Measurements from ENCODE around the gene SLC29A2. TPM values are rescaled to one million over a fixed set of nuclear protein-coding genes. Genes with fewer than 3 reads are reported as not detected.
A peak's percentile ranks its signal among the peaks of the same experiment; 100 is the strongest.

SLC29A2 gene
- total RNA-seq, 4 donors from 2014 or later: 1.5 to 5.4 (median 2.4) TPM

DNA sequence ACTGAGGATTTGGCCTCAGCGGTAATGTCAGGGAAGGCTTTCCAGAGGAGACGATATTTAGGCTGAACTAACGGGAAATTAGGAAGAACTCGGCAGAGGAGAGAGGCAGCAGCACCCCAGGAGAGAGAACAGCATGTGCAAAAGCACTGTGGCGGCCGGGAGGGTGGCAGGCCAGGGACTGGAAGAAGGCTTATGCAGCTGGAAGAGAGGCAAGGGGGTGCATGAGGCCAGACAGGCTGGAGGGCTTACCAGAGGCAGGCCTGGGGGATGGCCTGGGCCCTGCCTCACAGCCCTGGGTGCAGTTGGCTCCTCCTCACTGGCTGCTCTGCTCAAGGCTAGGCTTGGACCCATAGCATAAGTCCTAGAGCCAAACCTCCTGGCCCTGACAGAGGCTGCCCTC lies 41.6 kb upstream of the SLC29A2 start:
- WGBS, 2 donors: 79 to 83% methylated on average over 6 of the region's 6 CpGs
- H3K9me3 ChIP-seq: no peaks in the 10 kb centered on the region
- no peak overlapping the region for H3K27ac ChIP-seq
- no peaks in the 10 kb centered on the region for H3K36me3 ChIP-seq
- no peak for TF ChIP-seq EP300 (IDR thresholded peaks at IDR 0.05)
- no peak overlapping the region for H3K4me3 ChIP-seq
- peaks cover 0 to 35% of the 10 kb centered on the region in 2 donors for H3K27me3 ChIP-seq
- peaks cover 0 to 11% (median 4%) of the 10 kb centered on the region in 4 donors for H3K4me1 ChIP-seq
- DNase-seq (ENCODE audit: low spot score in 2 of 2): no peak

DNA sequence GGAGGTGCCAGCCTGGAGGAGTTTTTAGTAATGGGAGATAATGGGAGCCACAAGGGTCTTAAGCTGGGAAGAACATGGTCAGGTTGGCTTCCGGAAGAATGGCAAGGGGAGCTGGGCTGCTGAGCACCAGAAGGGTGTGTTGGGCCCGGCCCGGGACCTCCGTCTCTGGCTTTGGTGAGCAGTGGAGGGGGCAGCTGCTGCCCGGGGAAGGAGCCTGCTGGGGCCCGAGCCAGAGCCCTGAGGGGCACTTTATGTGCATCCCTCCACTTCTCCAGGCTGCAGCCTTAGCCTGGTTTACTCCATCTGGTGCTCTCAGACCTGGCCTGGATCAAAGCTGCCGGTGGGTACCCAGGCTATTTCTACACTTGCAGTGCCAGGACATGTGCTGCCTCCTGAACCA lies 40.5 kb upstream of the SLC29A2 start:
- Histone ChIP-seq H3K9me3 (no peaks in the 10 kb centered on the region), H3K27ac (no peak overlapping the region), H3K27me3 (peaks cover 0 to 35% of the 10 kb centered on the region in 2 donors), H3K36me3 (no peaks in the 10 kb centered on the region), H3K4me1 (peaks cover 0 to 10% (median 4%) of the 10 kb centered on the region in 4 donors), H3K4me3 (no peak overlapping the region)
- 58 to 71% methylated on average over 6 to 7 of the region's 7 CpGs for WGBS, 2 donors
- DNase-seq (ENCODE audit: low spot score in 2 of 2): no peak
- TF ChIP-seq, protein P1, sequence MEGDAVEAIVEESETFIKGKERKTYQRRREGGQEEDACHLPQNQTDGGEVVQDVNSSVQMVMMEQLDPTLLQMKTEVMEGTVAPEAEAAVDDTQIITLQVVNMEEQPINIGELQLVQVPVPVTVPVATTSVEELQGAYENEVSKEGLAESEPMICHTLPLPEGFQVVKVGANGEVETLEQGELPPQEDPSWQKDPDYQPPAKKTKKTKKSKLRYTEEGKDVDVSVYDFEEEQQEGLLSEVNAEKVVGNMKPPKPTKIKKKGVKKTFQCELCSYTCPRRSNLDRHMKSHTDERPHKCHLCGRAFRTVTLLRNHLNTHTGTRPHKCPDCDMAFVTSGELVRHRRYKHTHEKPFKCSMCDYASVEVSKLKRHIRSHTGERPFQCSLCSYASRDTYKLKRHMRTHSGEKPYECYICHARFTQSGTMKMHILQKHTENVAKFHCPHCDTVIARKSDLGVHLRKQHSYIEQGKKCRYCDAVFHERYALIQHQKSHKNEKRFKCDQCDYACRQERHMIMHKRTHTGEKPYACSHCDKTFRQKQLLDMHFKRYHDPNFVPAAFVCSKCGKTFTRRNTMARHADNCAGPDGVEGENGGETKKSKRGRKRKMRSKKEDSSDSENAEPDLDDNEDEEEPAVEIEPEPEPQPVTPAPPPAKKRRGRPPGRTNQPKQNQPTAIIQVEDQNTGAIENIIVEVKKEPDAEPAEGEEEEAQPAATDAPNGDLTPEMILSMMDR (IDR thresholded peaks at IDR 0.05): no peak
- TF ChIP-seq EP300 (IDR thresholded peaks at IDR 0.05): no peak
- TF ChIP-seq POLR2A (IDR thresholded peaks at IDR 0.05): no peak

DNA sequence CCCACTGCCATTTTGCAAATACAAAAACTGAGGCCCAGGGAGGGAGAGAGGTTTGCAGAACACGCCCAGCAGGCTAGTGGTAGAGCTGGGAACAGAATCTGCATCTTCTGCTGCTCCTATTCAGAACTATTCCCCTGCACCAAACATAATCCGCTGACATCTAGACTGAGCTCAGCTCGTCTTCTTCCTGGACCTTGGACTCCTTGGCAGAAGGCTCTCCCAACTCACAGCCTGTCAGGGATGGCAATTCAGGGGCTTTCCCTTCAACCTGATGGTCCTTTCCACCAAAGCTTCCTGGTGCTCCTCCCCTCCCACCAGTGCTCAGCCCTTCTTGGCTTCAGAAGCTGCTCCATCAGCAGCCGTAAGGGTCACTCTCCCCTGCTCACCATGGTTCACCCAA lies 39.8 kb upstream of the SLC29A2 start:
- Histone ChIP-seq H3K9me3 (no peaks in the 10 kb centered on the region), H3K27me3 (peaks cover 0 to 34% of the 10 kb centered on the region in 2 donors), H3K4me3 (no peak overlapping the region), H3K36me3 (no peaks in the 10 kb centered on the region), H3K27ac (no peak overlapping the region), H3K4me1 (peaks cover 0 to 10% (median 4%) of the 10 kb centered on the region in 4 donors)
- DNase-seq (ENCODE audit: low spot score in 2 of 2): no peak
- 51 to 72% methylated on average over 4 of the region's 4 CpGs for WGBS, 2 donors
- TF ChIP-seq POLR2A (IDR thresholded peaks at IDR 0.05): no peak
- TF ChIP-seq, protein P1 (IDR thresholded peaks at IDR 0.05): no peak
- no peak for TF ChIP-seq EP300 (IDR thresholded peaks at IDR 0.05)

DNA sequence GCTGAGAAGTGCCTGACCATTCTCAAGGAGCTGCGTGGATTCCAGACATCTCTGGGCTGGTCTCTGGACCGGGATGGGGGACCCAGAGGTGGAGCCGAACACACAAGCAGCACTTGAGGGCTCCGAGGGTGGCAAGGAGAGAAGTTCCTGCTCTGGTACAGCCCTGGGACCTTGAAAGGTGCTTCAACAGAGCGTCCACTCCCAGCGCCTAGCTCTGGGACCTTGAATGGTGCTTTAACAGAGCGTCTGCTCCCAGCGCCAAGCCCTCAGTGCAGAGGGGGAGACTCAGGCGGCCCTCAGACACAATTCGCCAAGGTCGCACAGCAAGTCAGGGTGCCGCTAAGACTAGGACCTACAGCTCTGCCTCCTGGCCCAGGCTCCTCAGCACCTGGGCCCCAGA lies 38.6 kb upstream of the SLC29A2 start:
- Histone ChIP-seq H3K4me1 (peaks cover 0 to 10% (median 4%) of the 10 kb centered on the region in 4 donors), H3K36me3 (no peaks in the 10 kb centered on the region), H3K9me3 (no peaks in the 10 kb centered on the region), H3K27me3 (peaks cover 0 to 28% of the 10 kb centered on the region in 2 donors), H3K4me3 (no peak overlapping the region), H3K27ac (no peak overlapping the region)
- WGBS, 2 donors: 81 to 84% methylated on average over 10 to 12 of the region's 12 CpGs
- no peak for DNase-seq (ENCODE audit: low spot score in 2 of 2)
- TF ChIP-seq POLR2A (IDR thresholded peaks at IDR 0.05) (no peak), EP300 (IDR thresholded peaks at IDR 0.05) (no peak)
- TF ChIP-seq, protein P1 (IDR thresholded peaks at IDR 0.05): no peak

DNA sequence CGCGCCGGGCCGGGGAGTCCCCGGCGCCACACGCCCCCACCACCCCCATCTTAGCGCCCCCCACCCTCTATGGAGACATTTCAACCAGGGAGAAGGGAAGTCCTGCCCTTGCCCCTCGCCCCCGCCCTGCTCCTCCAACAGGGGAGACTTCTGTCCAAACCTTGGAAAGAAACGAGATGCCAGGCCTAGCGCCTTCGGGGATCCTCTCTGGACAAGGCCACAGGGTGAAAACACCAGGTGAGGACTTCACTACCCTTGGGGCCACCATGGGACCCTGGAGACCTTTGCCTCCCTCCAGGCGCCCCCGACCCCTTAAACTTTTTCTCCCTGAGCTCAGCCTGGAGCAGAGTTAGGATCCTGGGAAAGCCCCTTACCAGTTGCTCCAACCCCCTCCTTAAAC lies 37.7 kb upstream of the SLC29A2 start:
- TF ChIP-seq EP300 (IDR thresholded peaks at IDR 0.05) (no peak), POLR2A (IDR thresholded peaks at IDR 0.05) (no peak)
- TF ChIP-seq, protein P1 (IDR thresholded peaks at IDR 0.05): no peak
- WGBS, 2 donors: 24 to 45% methylated on average over 5 to 7 of the region's 15 CpGs
- Histone ChIP-seq H3K4me3 (peak overlapping the region; percentile 21 to 50 (median 42)), H3K9me3 (no peaks in the 10 kb centered on the region), H3K27ac (peak overlapping the region in 2 of 4 donors; percentile 40 to 53), H3K4me1 (peaks cover 0 to 10% (median 4%) of the 10 kb centered on the region in 4 donors), H3K36me3 (no peaks in the 10 kb centered on the region), H3K27me3 (peaks cover 0 to 23% of the 10 kb centered on the region in 2 donors)
- no peak for DNase-seq (ENCODE audit: low spot score in 2 of 2)

Data from tibial nerve (tissue), 4 donors.